GM12878 (cell line): ENCODE results near the gene TAX1BP3. TPM values are rescaled to one million over a fixed set of nuclear protein-coding genes. Genes with fewer than 3 reads are reported as not detected.

Experiments
- ATAC-seq: fragments of 200-7000 bp; cut with Tn5 transposase; 3 replicates; pipeline ENCODE4 v1.9.1; 2020; ENCODE audit warnings: mild to moderate bottlenecking, moderate library complexity
- BruUV-seq: library from RNA; stranded (reverse); fragments of 400-500 nt; replicated peaks from 2 replicates; lab custom pipeline; 2021; lab: Mats Ljungman, UMichigan
- CTCF ChIA-PET: fragments of 300-600 bp; sonication (Branson Sonifier 250); formaldehyde crosslinking; extraction: SDS; loops from one replicate; lab custom pipeline; 2021; ENCODE audit warnings: inconsistent platforms; lab: Yijun Ruan, JAX
- POLR2A ChIA-PET: fragments of 350-600 bp; formaldehyde crosslinking; extraction: SDS; loops from one replicate; lab custom pipeline; 2021; ENCODE audit warnings: inconsistent platforms; lab: Charles Lee
- RAD21 ChIA-PET: fragments of 300-600 bp; sonication (Branson Sonifier 250); formaldehyde crosslinking; loops from one replicate; lab custom pipeline; 2023; ENCODE audit warnings: antibody characterized with exemption; ENCODE audit not compliant: unreplicated experiment; lab: Charles Lee
- SMC1A ChIA-PET: fragments of 300-600 bp; sonication (Branson Sonifier 250); formaldehyde crosslinking; loops from one replicate; lab custom pipeline; 2023; ENCODE audit not compliant: unreplicated experiment, uncharacterized antibody; lab: Charles Lee
- DNase-seq: peaks from one replicate; pipeline ENCODE4 v3.0.0-alpha.2; 2011; ENCODE audit warnings: low read depth, low spot score
- FAIRE-seq: peaks from 3 replicates; lab custom pipeline; 2011; peaks lifted over from hg19 to GRCh38; lab: Jason Lieb, UNC
- H2AFZ ChIP-seq: 2 replicates; pipeline ENCODE4 v1.6.0; 2011; ENCODE audit warnings: low read depth, low read length, control low read depth; ENCODE audit not compliant: control insufficient read depth
- H3K27ac ChIP-seq: 2 replicates; pipeline ENCODE4 v1.5.1; 2011; ENCODE audit warnings: control low read depth; ENCODE audit not compliant: control insufficient read depth, insufficient read depth
- H3K27me3 ChIP-seq, 2 experiments: replicated peaks in 1 of 2; 2 replicates each; pipeline versions ENCODE4 v1.6.0 to v1.6.1; 2011; ENCODE audit warnings: low read length in 1 of 2; ENCODE audit not compliant: control insufficient read depth in 2 of 2, insufficient read depth in 2 of 2
- H3K36me3 ChIP-seq, 2 experiments: 2 replicates each; pipeline ENCODE4 v1.5.1; 2011; ENCODE audit warnings: low read length in 1 of 2; ENCODE audit not compliant: control insufficient read depth in 2 of 2, insufficient read depth in 2 of 2
- H3K4me1 ChIP-seq: 2 replicates; pipeline ENCODE4 v1.6.1; 2011; ENCODE audit warnings: mild to moderate bottlenecking, low read length, moderate library complexity, mixed read lengths; ENCODE audit not compliant: control insufficient read depth, insufficient read depth
- H3K4me2 ChIP-seq: 2 replicates; pipeline ENCODE4 v1.6.0; 2011; ENCODE audit warnings: control low read depth; ENCODE audit not compliant: control insufficient read depth, insufficient read depth
- H3K4me3 ChIP-seq: fragments of 200-600 bp; sonication (generic); 2 replicates; pipeline ENCODE4 v1.5.1; 2016
- H3K79me2 ChIP-seq: 2 replicates; pipeline ENCODE4 v1.6.0; 2011; ENCODE audit warnings: low read length; ENCODE audit not compliant: control insufficient read depth, insufficient read depth
- H3K9ac ChIP-seq: 2 replicates; pipeline ENCODE4 v1.8.0; 2011; ENCODE audit warnings: low read length, control low read depth, mixed read lengths; ENCODE audit not compliant: control insufficient read depth, insufficient read depth
- H3K9me3 ChIP-seq: replicated peaks from 3 replicates; pipeline ENCODE4 v1.5.1; 2011; ENCODE audit warnings: mild to moderate bottlenecking, low read length; ENCODE audit not compliant: control insufficient read depth, insufficient read depth
- H4K20me1 ChIP-seq: 2 replicates; pipeline ENCODE4 v1.6.0; 2011; ENCODE audit not compliant: control insufficient read depth, insufficient read depth
- ASH2L ChIP-seq: fragments of 300-600, 200-600 bp; sonication (generic); IDR thresholded peaks from 2 replicates; pipeline ENCODE4 v1.6.1; 2017; ENCODE audit warnings: low read depth, mild to moderate bottlenecking, borderline replicate concordance
- CTCF ChIP-seq, 3 experiments: IDR thresholded peaks in 2 of 3; conservative IDR thresholded peaks in 1 of 3; 2 replicates each; pipeline ENCODE4 v1.5.1; 2011; ENCODE audit warnings: low read depth in 3 of 3, low read length in 3 of 3, mild to moderate bottlenecking in 3 of 3, control low read depth in 2 of 3, moderate library complexity in 2 of 3, inconsistent platforms in 1 of 3, mixed read lengths in 1 of 3; ENCODE audit not compliant: control insufficient read depth in 2 of 3, insufficient read depth in 1 of 3; ENCODE audit errors: extremely low read depth in 1 of 3
- EGR1 ChIP-seq, 2 experiments: IDR thresholded peaks; 1 replicate in 1 of 2; 2 replicates in 1 of 2; pipeline ENCODE4 v1.6.1; 2011 to 2012; ENCODE audit warnings: low read depth in 2 of 2, low read length in 2 of 2, borderline replicate concordance in 1 of 2, mild to moderate bottlenecking in 1 of 2, moderate library complexity in 1 of 2
- EZH2 ChIP-seq: IDR thresholded peaks from 2 replicates; pipeline ENCODE4 v1.6.1; 2012; ENCODE audit warnings: low read depth, mild to moderate bottlenecking, control low read depth, inconsistent platforms, low read length, borderline replicate concordance; ENCODE audit not compliant: control insufficient read depth
- HDAC2 ChIP-seq: fragments of 200-600 bp; sonication (generic); IDR thresholded peaks from 2 replicates; pipeline ENCODE4 v1.6.1; 2017
- KAT2A ChIP-seq: conservative IDR thresholded peaks from 2 replicates; pipeline ENCODE4 v1.6.1; 2011; ENCODE audit warnings: low read depth, low read length; ENCODE audit not compliant: control insufficient read depth
- MAX ChIP-seq: IDR thresholded peaks from 2 replicates; pipeline ENCODE4 v1.6.1; 2012; ENCODE audit warnings: low read depth, low read length, improper control_type of control experiment
- POLR2A ChIP-seq: IDR thresholded peaks from 2 replicates; pipeline ENCODE4 v1.6.1; 2011; ENCODE audit warnings: low read depth, mild to moderate bottlenecking, low read length
- RAD21 ChIP-seq: IDR thresholded peaks from 2 replicates; pipeline ENCODE4 v1.6.1; 2011; ENCODE audit warnings: mild to moderate bottlenecking, low read depth, low read length, moderate library complexity; ENCODE audit not compliant: insufficient read depth
- SMC3 ChIP-seq: IDR thresholded peaks from 2 replicates; pipeline ENCODE4 v1.6.1; 2011; ENCODE audit warnings: low read length, improper control_type of control experiment, borderline replicate concordance
- TARDBP ChIP-seq: IDR thresholded peaks from 2 replicates; pipeline ENCODE4 v1.6.1; 2016; ENCODE audit warnings: borderline replicate concordance
- WGBS: methylation state at CpG from one replicate; pipeline ENCODE4 v1.1.6; 2016; ENCODE audit warnings: low lambda C conversion rate; ENCODE audit not compliant: insufficient replicate concordance, insufficient coverage; ENCODE audit errors: missing lambda C conversion rate; 5-methylcytosine and 5-hydroxymethylcytosine counted together
- in situ Hi-C: fragments of 300-500 bp; cut with MboI; formaldehyde crosslinking; loops from 9 replicates; pipeline ENCODE4 v1.14.3; 2018; ENCODE audit warnings: mixed read lengths
- intact Hi-C: fragments of 100-400 bp; cut with micrococcal nuclease; formaldehyde crosslinking; loops from one replicate; pipeline ENCODE4 v1.14.2; 2022; ENCODE audit not compliant: unreplicated experiment
- polyA plus RNA-seq, 11 experiments: library from polyadenylated mRNA; depleted of rRNA in 4 of 11; unstranded in 6 of 11; stranded (reverse) in 5 of 11; fragments of >200 nt; fragmentation: Nextera tagmentation in 4 of 11; fragmentation: Illumina TruSeq in 1 of 11; extraction: Ambion mirVana in 4 of 11; extraction: Trizol in 1 of 11; gene quantifications; 1 replicate in 1 of 11; 2 replicates in 10 of 11; pipeline versions ENCODE4 v1.2.1 to v1.2.3, GENCODE V29; 2011 to 2016; ENCODE audit warnings: inconsistent platforms in 2 of 11, missing spikeins in 2 of 11, low read depth in 1 of 11
- total RNA-seq, 4 experiments: library from RNA; depleted of rRNA in 3 of 4; stranded (reverse); fragments of >200 nt in 3 of 4; fragmentation: Illumina TruSeq in 1 of 4; extraction: Trizol in 1 of 4; gene quantifications; 2 replicates each; pipeline versions ENCODE4 v1.2.1 to v1.2.3, GENCODE V29; 2013 to 2021

The TAX1BP3 gene
- total and polyA plus RNA-seq, 10 of the 15 experiments (the other 5 are each of a cell fraction or from before 2014, with no cell fraction given) = 1.00 to 40.4 (median 15.4) TPM

GRCh38 chr17:3647769-3648555 lies 20.4 kb downstream of the TAX1BP3 start:
- Histone ChIP-seq H3K9ac (no peak overlapping the region), H3K9me3 (no peaks in the 10 kb centered on the region), H3K4me1 (peaks cover 4% of the 10 kb centered on the region), H3K79me2 (no peaks in the 10 kb centered on the region), H3K27ac (no peak overlapping the region), H3K36me3 (no peaks in the 10 kb centered on the region), H3K4me2 (no peak overlapping the region), H2AFZ (no peak overlapping the region), H3K4me3 (no peak overlapping the region), H4K20me1 (no peaks in the 10 kb centered on the region), H3K27me3 (no peaks in the 10 kb centered on the region)
- in situ Hi-C loops (no loop called here), intact Hi-C loops (loop anchor here (2.0 to 10.0 kb wide), 2 partner anchors 45 to 603 kb away; no protein-coding TSS in a partner anchor)
- WGBS = 70% methylated on average over 20 of the region's 20 CpGs
- CTCF ChIA-PET = interaction anchor here (1.0 to 2.4 kb wide), 5 partner anchors 11 to 90 kb away, joined by 4 to 14 read pairs (median 10); partner anchors contain the start of genes CTNS and SHPK
- peak; percentile 81 for FAIRE-seq
- TF ChIP-seq HDAC2 = no peak
- TF ChIP-seq CTCF (IDR thresholded peaks at IDR 0.05 in 2 of 3, conservative IDR thresholded peaks at IDR 0.05 in 1 of 3; ENCODE audit: control insufficient read depth in 2 of 3, extremely low read depth in 1 of 3, insufficient read depth in 1 of 3, low read depth in 3 of 3, low read length in 3 of 3) = peak; percentile 48 to 63 (median 49)
- TF ChIP-seq TARDBP = no peak
- no peak for TF ChIP-seq EGR1 (IDR thresholded peaks at IDR 0.05; ENCODE audit: borderline replicate concordance in 1 of 2, low read depth in 2 of 2, low read length in 2 of 2)
- no peak for TF ChIP-seq MAX
- no peak for TF ChIP-seq POLR2A
- TF ChIP-seq RAD21 = peak; percentile 40
- peak; percentile 47 for TF ChIP-seq SMC3
- no peak for TF ChIP-seq EZH2
- no peak for TF ChIP-seq ASH2L
- TF ChIP-seq KAT2A = no peak
- RAD21 ChIA-PET = interaction anchor here (2.2 kb wide), 1 partner anchor 12 kb away, joined by 9 read pairs; the partner anchor contains the start of genes CTNS and SHPK
- POLR2A ChIA-PET = interaction anchor here (1.0 kb wide), 1 partner anchor 12 kb away, joined by 3 read pairs; the partner anchor contains the start of genes CTNS and SHPK
- SMC1A ChIA-PET = interaction anchor here (2.3 kb wide), 1 partner anchor 46 kb away, joined by 8 read pairs; no protein-coding TSS in a partner anchor
- peak; percentile 87 for ATAC-seq
- no peak for DNase-seq
- BruUV-seq = no TSS peak
